Fibroblast of peridontal ligament (primary cell): ENCODE data around the gene ERICH6.

ENCODE experiments used
- DNase-seq: peaks from one replicate; pipeline ENCODE4 v3.0.0-alpha.2; 2010; ENCODE audit errors: extremely low read depth

Gene ERICH6

GRCh38 chr3:150736903-150737832 lies 33.4 kb upstream of the ERICH6 start:
- peak; percentile 45 for DNase-seq

GRCh38 chr3:150736316-150736719 lies 32.6 kb upstream of the ERICH6 start:
- DNase-seq: no peak

- DNase-seq: no peak
These were observed 31.0 kb upstream of the ERICH6 start for GRCh38 chr3:150734795-150735119.

GRCh38 chr3:150733936-150734794 lies 30.4 kb upstream of the ERICH6 start:
- DNase-seq: no peak

- no peak for DNase-seq
These were observed 29.7 kb upstream of the ERICH6 start for GRCh38 chr3:150733373-150733935.

- DNase-seq: no peak
These were observed 26.1 kb upstream of the ERICH6 start for GRCh38 chr3:150729682-150730360.

- DNase-seq: no peak
These were observed 24.2 kb upstream of the ERICH6 start for GRCh38 chr3:150727653-150728502.

GRCh38 chr3:150725548-150725947 lies 21.8 kb upstream of the ERICH6 start:
- DNase-seq: no peak

GRCh38 chr3:150723946-150724345 lies 20.2 kb upstream of the ERICH6 start:
- no peak for DNase-seq

GRCh38 chr3:150722267-150722666 lies 18.5 kb upstream of the ERICH6 start:
- DNase-seq: no peak

GRCh38 chr3:150721285-150722130 lies 17.8 kb upstream of the ERICH6 start:
- peak; percentile 83 for DNase-seq

- DNase-seq: no peak
These were observed 16.7 kb upstream of the ERICH6 start for GRCh38 chr3:150720444-150720843.

- DNase-seq: no peak
These were observed 6.4 kb upstream of the ERICH6 start for GRCh38 chr3:150710097-150710496.

- no peak for DNase-seq
These were observed 393 bp downstream of the ERICH6 start for GRCh38 chr3:150703299-150703755.

GRCh38 chr3:150699068-150699639 lies 4.6 kb downstream of the ERICH6 start:
- no peak for DNase-seq

- peak; percentile 4 for DNase-seq
These were observed 6.1 kb downstream of the ERICH6 start for GRCh38 chr3:150697646-150698045.

- DNase-seq: no peak
These were observed 12.2 kb downstream of the ERICH6 start for GRCh38 chr3:150691414-150692040.

- no peak for DNase-seq
These were observed 16.1 kb downstream of the ERICH6 start for GRCh38 chr3:150687613-150688012.

- DNase-seq: no peak
These were observed 20.9 kb downstream of the ERICH6 start for GRCh38 chr3:150682824-150683223.
